Thymus (tissue), 11 donors: Measurements from ENCODE around the gene ASB15. TPM values are rescaled to one million over a fixed set of nuclear protein-coding genes. Genes with fewer than 3 reads are reported as not detected.

ENCODE experiments used
- DNase-seq, 9 donors: peaks; one replicate each; pipeline ENCODE4 v3.0.0-alpha.2; 2013; ENCODE audit warnings: low spot score in 9 of 9, low read depth in 6 of 9, missing footprints in 1 of 9
- H3K27ac ChIP-seq, 2 donors: one replicate each; pipeline ENCODE4 v1.5.1; 2013; ENCODE audit warnings: control low read depth in 1 of 2, low read depth in 1 of 2, low read length in 1 of 2, mild to moderate bottlenecking in 1 of 2, moderate library complexity in 1 of 2
- H3K27me3 ChIP-seq, 2 donors: one replicate each; pipeline ENCODE4 v1.5.1; 2013; ENCODE audit warnings: low read length in 1 of 2; ENCODE audit not compliant: control insufficient read depth in 2 of 2, insufficient read depth in 1 of 2
- H3K36me3 ChIP-seq, 2 donors: one replicate each; pipeline ENCODE4 v1.5.1; 2013; ENCODE audit warnings: low read length in 1 of 2, mild to moderate bottlenecking in 1 of 2, moderate library complexity in 1 of 2; ENCODE audit not compliant: control insufficient read depth in 2 of 2, insufficient read depth in 2 of 2
- H3K4me1 ChIP-seq, 2 donors: one replicate each; pipeline ENCODE4 v1.5.1; 2013; ENCODE audit warnings: low read length in 2 of 2; ENCODE audit not compliant: control insufficient read depth in 2 of 2, insufficient read depth in 2 of 2
- H3K4me3 ChIP-seq, 2 donors: one replicate each; pipeline ENCODE4 v1.5.1; 2013; ENCODE audit warnings: low read length in 2 of 2, control low read depth in 1 of 2, mild to moderate bottlenecking in 1 of 2
- H3K9me3 ChIP-seq, 2 donors: one replicate each; pipeline ENCODE4 v1.5.1; 2013; ENCODE audit warnings: low read length in 1 of 2, mild to moderate bottlenecking in 1 of 2; ENCODE audit not compliant: control insufficient read depth in 2 of 2, insufficient read depth in 1 of 2
- WGBS: extraction: QIAGEN DNeasy Blood & Tissue Kit; methylation state at CpG from one replicate; pipeline ENCODE4 v1.1.7; 2013; 5-methylcytosine and 5-hydroxymethylcytosine counted together
- polyA plus RNA-seq: library from polyadenylated mRNA; stranded (reverse); fragments of 200-250 nt; gene quantifications from one replicate; pipeline ENCODE4 v1.2.3, GENCODE V29; 2013
- total RNA-seq: library from RNA; stranded (reverse); fragments of 120-200 nt; gene quantifications from one replicate; pipeline ENCODE4 v1.2.4, GENCODE V29; 2013
- donor health status: healthy.

Gene ASB15
- total and polyA plus RNA-seq, 2 donors, result 0.05 TPM; not detected in 1

DNA sequence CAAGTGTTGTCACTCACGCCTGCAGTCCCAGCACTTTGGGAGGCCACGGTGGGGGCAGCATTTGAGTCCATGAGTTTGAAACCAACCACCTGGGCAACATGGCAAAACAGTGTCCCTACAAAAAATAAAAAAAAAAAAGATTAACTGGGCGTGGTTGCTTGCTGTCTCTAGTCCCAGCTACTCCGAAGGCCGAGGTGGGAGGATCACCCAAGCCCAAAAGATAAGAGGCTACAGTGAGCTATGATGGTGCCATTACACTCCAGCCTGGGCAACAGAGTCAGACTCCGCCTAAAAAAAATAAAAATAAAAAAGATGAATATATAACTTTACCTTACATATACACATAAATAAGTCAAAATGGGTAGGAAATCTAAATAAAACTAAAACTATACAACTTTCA is 51.5 kb downstream of the ASB15 start:
- Histone ChIP-seq H3K27me3 (no peaks in the 10 kb centered on the region), H3K4me3 (no peak overlapping the region), H3K36me3 (no peaks in the 10 kb centered on the region), H3K4me1 (no peaks in the 10 kb centered on the region), H3K9me3 (no peaks in the 10 kb centered on the region), H3K27ac (no peak overlapping the region)
- no peak for DNase-seq
- 90% methylated on average over 6 of the region's 6 CpGs for WGBS

- Histone ChIP-seq H3K27me3 (no peaks in the 10 kb centered on the region), H3K36me3 (no peaks in the 10 kb centered on the region), H3K27ac (no peak within 1 kb of the TSS), H3K4me1 (no peaks in the 10 kb centered on the region), H3K9me3 (no peaks in the 10 kb centered on the region), H3K4me3 (no peak within 1 kb of the TSS)
- no peak for DNase-seq
- 79% methylated on average over 6 of the region's 6 CpGs for WGBS
Measured at GRCh38 chr7:123655614-123656013, 54.0 kb downstream of the ASB15 start, which contains the start of gene LMOD2. Gene LMOD2 (plus strand): TSS chr7:123655866. CDS start chr7:123655964, 98 bp downstream.

DNA sequence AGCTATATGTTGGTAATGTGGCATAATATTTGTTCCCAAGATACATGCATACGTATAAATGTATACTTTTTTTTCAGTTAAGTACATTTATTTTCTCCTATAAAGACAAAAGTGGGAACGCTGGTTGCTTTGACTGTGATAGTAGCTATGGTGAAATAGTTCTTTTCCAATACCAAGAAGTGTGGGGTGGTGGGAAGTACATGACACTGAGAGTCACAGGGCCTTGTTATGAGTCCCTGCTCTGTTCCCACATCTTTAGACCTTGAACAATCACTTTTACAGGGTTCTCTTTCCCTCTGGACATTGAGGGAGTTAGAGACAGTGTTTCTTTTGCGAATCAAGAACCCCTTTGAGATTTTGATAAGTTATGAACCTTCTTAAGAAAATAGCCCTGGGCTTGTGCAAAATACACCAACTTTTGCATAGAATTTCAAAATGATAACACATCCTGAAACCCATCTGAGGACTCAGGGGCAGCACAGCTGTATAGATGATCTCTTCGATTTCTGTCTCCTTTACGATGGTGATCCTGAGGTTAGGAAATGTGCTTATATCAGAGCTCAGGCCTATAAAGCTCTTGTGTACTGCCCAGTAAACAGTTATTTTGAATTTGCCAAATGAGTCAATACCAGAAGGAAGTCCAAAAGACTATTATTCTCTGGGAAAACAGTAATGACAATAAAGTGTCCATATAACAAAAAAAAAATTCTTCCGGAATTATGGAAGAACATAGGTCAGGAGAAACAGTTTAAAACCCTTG is 55.1 kb downstream of the ASB15 start:
- H3K4me1 ChIP-seq, result no peaks in the 10 kb centered on the region
- 95% methylated on average over 6 of the region's 6 CpGs for WGBS

GRCh38 chr7:123657304-123657685 is 55.7 kb downstream of the ASB15 start:
- Histone ChIP-seq H3K27ac (no peak overlapping the region), H3K27me3 (peaks cover 0 to 1% of the 10 kb centered on the region in 2 donors), H3K4me3 (no peak overlapping the region), H3K9me3 (no peaks in the 10 kb centered on the region), H3K36me3 (no peaks in the 10 kb centered on the region), H3K4me1 (no peaks in the 10 kb centered on the region)
- whole genome bisulfite sequencing, result 96% methylated on average over 1 of the region's 1 CpG
- no peak for DNase-seq

More for the DNA sequence above, 55.1 kb downstream of the ASB15 start:
- Histone ChIP-seq H3K9me3 (no peaks in the 10 kb centered on the region), H3K36me3 (no peaks in the 10 kb centered on the region), H3K27me3 (no peaks in the 10 kb centered on the region), H3K27ac (no peak overlapping the region), H3K4me3 (no peak overlapping the region)
- DNase-seq, result no peak

- no peak overlapping the region for H3K27ac ChIP-seq
- H3K36me3 ChIP-seq, result no peaks in the 10 kb centered on the region
- H3K27me3 ChIP-seq, result peaks cover 0 to 2% of the 10 kb centered on the region in 2 donors
- WGBS, result 94% methylated on average over 6 of the region's 6 CpGs
- no peaks in the 10 kb centered on the region for H3K9me3 ChIP-seq
- DNase-seq, result no peak
- H3K4me3 ChIP-seq, result no peak overlapping the region
- no peaks in the 10 kb centered on the region for H3K4me1 ChIP-seq
Measured at GRCh38 chr7:123658023-123658422, 56.4 kb downstream of the ASB15 start.

DNA sequence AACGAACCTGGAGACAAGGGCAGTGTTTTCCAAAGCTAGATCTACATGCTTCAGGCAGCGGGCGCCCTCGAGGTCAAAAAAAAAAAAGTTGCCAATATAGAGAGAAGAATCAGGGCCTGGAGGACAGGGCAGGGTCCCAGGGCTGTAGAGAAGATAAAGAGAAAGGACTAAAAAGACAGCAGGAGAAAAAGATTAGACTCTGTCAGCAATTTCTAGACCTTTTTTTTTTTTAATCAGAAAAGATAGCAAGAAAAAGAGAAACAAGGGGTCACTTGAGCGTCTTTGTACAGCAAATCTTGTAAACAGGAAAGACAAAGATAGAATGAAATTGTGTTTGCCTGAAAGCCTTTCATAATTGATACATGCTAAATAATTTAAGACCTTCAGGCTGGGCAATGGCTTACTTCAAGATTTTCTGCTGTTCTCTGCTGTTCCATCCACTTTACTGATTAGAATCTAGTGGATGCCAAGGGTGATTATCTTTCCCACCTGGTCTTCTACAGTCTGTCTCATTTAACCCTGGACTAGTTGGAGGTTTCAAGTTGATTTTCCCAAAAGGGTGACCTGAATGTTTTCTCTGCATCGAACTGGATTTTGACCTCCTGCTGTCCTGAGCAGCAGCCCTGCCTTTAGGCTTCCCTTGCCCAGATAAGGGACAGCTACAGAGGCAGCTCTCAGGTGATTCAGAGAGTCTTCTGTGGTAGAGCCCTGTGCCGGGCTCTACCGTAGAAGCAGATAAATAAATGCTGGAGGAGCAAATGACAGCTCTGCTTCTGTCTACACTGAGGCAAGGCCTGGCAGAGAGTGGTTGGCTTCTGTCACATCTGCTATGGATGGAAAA is 59.1 kb downstream of the ASB15 start:
- H3K9me3 ChIP-seq, result no peaks in the 10 kb centered on the region
- no peak overlapping the region for H3K4me3 ChIP-seq
- no peaks in the 10 kb centered on the region for H3K4me1 ChIP-seq
- H3K36me3 ChIP-seq, result no peaks in the 10 kb centered on the region
- 81% methylated on average over 8 of the region's 8 CpGs for WGBS
- H3K27me3 ChIP-seq, result peaks cover 0 to 2% of the 10 kb centered on the region in 2 donors
- no peak for DNase-seq
- no peak overlapping the region for H3K27ac ChIP-seq

DNA sequence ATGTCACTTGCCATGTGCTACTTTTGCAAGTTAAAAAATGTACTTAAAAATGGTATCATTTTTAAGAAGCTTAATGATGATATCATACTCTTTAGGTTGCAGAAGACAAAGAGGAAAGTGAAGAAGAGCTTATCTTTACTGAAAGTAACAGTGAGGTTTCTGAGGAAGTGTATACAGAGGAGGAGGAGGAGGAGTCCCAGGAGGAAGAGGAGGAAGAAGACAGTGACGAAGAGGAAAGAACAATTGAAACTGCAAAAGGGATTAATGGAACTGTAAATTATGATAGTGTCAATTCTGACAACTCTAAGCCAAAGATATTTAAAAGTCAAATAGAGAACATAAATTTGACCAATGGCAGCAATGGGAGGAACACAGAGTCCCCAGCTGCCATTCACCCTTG is 60.1 kb downstream of the ASB15 start:
- no peaks in the 10 kb centered on the region for H3K9me3 ChIP-seq
- H3K27ac ChIP-seq, result no peak overlapping the region
- peaks cover 0 to 2% of the 10 kb centered on the region in 2 donors for H3K27me3 ChIP-seq

DNA sequence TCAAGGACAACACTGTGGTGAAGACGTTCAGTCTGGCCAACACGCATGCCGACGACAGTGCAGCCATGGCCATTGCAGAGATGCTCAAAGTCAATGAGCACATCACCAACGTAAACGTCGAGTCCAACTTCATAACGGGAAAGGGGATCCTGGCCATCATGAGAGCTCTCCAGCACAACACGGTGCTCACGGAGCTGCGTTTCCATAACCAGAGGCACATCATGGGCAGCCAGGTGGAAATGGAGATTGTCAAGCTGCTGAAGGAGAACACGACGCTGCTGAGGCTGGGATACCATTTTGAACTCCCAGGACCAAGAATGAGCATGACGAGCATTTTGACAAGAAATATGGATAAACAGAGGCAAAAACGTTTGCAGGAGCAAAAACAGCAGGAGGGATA is 60.7 kb downstream of the ASB15 start:
- H3K27me3 ChIP-seq, result peaks cover 0 to 2% of the 10 kb centered on the region in 2 donors
- H3K4me3 ChIP-seq, result no peak overlapping the region
- DNase-seq, result no peak
- no peaks in the 10 kb centered on the region for H3K36me3 ChIP-seq
- WGBS, result 97% methylated on average over 15 of the region's 15 CpGs
- no peaks in the 10 kb centered on the region for H3K4me1 ChIP-seq
- no peaks in the 10 kb centered on the region for H3K9me3 ChIP-seq
- H3K27ac ChIP-seq, result no peak overlapping the region

More for the DNA sequence above, 60.1 kb downstream of the ASB15 start:
- WGBS, result 68% methylated on average over 1 of the region's 1 CpG
- Histone ChIP-seq H3K36me3 (no peaks in the 10 kb centered on the region), H3K4me3 (no peak overlapping the region), H3K4me1 (no peaks in the 10 kb centered on the region)
- DNase-seq, result no peak

- Histone ChIP-seq H3K27ac (no peak overlapping the region), H3K27me3 (peaks cover 0 to 2% of the 10 kb centered on the region in 2 donors), H3K4me1 (no peaks in the 10 kb centered on the region), H3K36me3 (no peaks in the 10 kb centered on the region), H3K4me3 (no peak overlapping the region), H3K9me3 (no peaks in the 10 kb centered on the region)
- WGBS, result 86% methylated on average over 3 of the region's 3 CpGs
- no peak for DNase-seq
Measured at GRCh38 chr7:123662755-123663154, 61.1 kb downstream of the ASB15 start.
